Central memory CD8-positive, alpha-beta T cell (primary cell): ENCODE results near the gene DVL2.

Source experiments
- ATAC-seq: fragments of 150-1000 bp; cut with Tn5 transposase; replicated peaks from 2 replicates; pipeline ENCODE4 v1.10.0; 2022; ENCODE audit warnings: mild to moderate bottlenecking, moderate FRiP score, moderate number of reproducible peaks; ENCODE audit not compliant: poor library complexity, severe bottlenecking; ENCODE audit errors: extremely low read depth
- DNase-seq, 2 donors: peaks; one replicate each; pipeline ENCODE4 v3.0.0; 2021; ENCODE audit warnings: low spot score in 2 of 2
- H3K27ac Mint-ChIP-seq: one replicate; pipeline ENCODE4 v1.8.0; 2022; ENCODE audit warnings: low read depth, mild to moderate bottlenecking, moderate library complexity, mixed read lengths
- H3K27me3 Mint-ChIP-seq: one replicate; pipeline ENCODE4 v1.8.0; 2022; ENCODE audit warnings: mixed read lengths
- H3K36me3 Mint-ChIP-seq: one replicate; pipeline ENCODE4 v1.8.0; 2022; ENCODE audit warnings: mild to moderate bottlenecking, moderate library complexity, mixed read lengths; ENCODE audit not compliant: insufficient read depth
- H3K4me1 Mint-ChIP-seq: one replicate; pipeline ENCODE4 v1.8.0; 2022; ENCODE audit warnings: mixed read lengths
- H3K4me3 Mint-ChIP-seq: one replicate; pipeline ENCODE4 v1.8.0; 2022; ENCODE audit warnings: mild to moderate bottlenecking, moderate library complexity, mixed read lengths
- H3K9me3 Mint-ChIP-seq: one replicate; pipeline ENCODE4 v1.8.0; 2022; ENCODE audit warnings: mixed read lengths

DVL2 gene

DNA sequence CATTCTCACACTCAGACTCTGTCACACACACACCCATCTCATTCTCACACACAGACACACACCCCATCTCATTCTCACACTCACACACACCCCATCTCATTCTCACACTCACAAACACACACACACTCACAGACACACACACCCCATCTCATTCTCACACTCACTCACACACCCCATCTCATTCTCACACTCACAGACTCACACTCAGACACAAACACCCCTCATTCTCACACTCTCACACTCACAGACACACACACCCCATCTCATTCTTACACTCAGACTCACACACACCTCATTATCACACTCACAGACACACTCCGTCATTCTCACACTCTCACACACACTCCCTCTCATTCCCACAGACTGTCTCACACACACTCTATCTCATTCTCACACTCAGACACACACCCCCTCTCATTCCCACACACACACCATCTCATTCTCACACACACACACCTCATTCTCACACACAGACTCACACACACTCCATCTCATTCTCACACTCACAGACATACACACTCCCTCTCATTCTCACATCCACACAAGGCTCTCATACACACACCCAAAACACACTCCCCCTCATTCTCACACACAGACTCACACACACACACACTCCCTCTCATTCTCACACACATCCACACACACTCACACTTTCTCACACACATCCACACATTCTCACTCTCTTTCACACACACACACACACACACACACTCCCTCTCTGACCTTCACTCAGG, 58.0 kb downstream of the DVL2 start:
- H3K27me3 Mint-ChIP-seq, result no peaks in the 10 kb centered on the region
- no peaks in the 10 kb centered on the region for H3K9me3 Mint-ChIP-seq
- ATAC-seq, result no peak
- H3K4me3 Mint-ChIP-seq, result no peak overlapping the region
- H3K4me1 Mint-ChIP-seq, result no peaks in the 10 kb centered on the region
- no peak overlapping the region for H3K27ac Mint-ChIP-seq
- no peak for DNase-seq
- peaks cover 2% of the 10 kb centered on the region for H3K36me3 Mint-ChIP-seq
